ENCODE measurements around the gene MYRIP.

The MYRIP gene

DNA sequence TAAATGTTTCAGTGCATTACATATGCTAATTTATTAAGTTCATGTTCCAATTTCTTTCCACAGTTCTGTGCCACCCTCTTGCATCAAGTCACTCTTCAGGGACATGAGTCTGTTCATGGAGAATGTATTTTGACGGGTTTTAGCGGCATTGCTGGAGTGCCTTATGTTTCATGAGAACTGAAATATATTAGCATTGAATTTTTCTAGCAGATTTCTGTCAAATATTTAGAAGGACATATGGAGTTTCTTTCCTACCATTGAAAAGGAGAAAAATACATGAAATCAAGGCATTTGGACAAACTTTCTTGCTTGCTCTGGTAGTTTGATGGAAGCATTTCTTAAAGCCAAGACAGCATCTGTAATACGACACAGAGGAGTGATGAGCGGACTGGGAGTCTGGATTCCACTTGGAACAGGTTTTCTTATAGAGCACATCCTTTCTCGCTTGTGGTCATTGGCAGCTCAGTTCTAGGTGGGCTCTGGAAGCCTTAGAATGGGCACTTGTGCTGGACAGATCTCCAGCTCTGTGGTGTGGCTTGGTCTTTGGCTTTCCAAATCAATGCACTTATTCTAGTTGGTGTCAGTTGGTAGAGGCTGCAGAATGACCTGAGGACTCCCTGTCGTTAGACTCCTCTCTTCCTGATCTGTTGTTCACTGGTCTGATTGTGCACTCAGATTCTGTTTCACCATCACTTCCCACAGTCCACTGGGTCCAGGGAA is 415.5 kb downstream of the MYRIP start:
- Histone ChIP-seq H3K27me3 (ENCODE audit: insufficient read depth, low read length) (no peaks in the 10 kb centered on the region), H3K9me3 (ENCODE audit: low read length) (no peaks in the 10 kb centered on the region), H3K36me3 (ENCODE audit: insufficient read depth, low read length) (no peaks in the 10 kb centered on the region), H3K4me3 (ENCODE audit: low read length) (no peak overlapping the region), H3K4me1 (ENCODE audit: insufficient read depth, low read length) (no peaks in the 10 kb centered on the region), H2AFZ (ENCODE audit: low read depth, low read length) (no peak overlapping the region)

DNA sequence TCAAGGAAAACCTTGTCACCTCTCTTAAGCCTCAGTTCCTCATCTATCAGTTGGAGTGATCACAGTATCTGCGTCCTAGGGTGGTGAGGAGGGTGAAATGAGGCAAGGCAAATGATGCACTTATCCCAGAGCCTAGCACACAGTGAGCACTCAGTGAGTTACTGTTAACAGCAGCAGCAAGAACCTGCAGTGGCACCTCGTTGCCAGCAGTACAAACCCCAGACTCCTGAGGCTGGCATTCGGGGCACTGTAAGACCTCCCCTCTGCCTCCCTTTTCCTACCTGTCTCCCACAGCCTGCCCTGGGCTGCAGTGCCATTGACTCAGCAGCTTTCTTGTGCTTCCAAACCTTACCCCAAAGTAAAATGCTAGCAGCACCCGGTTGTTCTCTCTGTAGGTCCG is 417.2 kb downstream of the MYRIP start:
- Histone ChIP-seq H2AFZ (ENCODE audit: low read depth, low read length) (no peak overlapping the region), H3K36me3 (ENCODE audit: insufficient read depth, low read length) (no peaks in the 10 kb centered on the region), H3K9me3 (ENCODE audit: low read length) (no peaks in the 10 kb centered on the region), H3K4me1 (ENCODE audit: insufficient read depth, low read length) (no peaks in the 10 kb centered on the region), H3K27me3 (ENCODE audit: insufficient read depth, low read length) (no peaks in the 10 kb centered on the region), H3K4me3 (ENCODE audit: low read length) (no peak overlapping the region)

DNA sequence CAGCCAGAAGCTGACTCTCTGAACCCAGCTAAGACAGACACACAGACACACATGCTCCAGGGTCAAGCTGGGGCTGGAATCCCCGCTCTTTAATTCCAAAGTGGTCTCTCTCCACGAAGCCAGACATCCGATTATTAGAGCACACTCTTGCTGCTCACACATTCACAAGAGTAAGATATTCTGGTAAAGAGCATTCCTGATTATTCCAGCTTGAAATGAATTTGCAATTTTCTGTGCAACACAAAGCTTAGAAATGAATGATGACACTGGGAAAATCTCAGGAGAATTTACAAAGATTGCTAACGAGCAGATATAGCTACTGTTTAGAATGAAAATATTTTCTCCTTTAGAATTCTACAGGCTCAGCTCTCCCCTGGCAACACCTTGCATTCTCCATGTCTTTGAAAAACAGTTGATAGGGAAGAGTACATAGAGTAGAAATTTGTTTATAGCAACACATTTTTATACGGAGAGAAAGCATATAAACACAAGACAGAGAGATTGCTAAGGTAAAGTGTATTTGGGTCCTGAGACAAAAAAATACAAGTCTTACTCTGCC is 419.5 kb downstream of the MYRIP start:
- Histone ChIP-seq H3K4me1 (ENCODE audit: insufficient read depth, low read length) (no peaks in the 10 kb centered on the region), H3K36me3 (ENCODE audit: insufficient read depth, low read length) (no peaks in the 10 kb centered on the region), H3K27me3 (ENCODE audit: insufficient read depth, low read length) (no peaks in the 10 kb centered on the region), H3K9me3 (ENCODE audit: low read length) (no peaks in the 10 kb centered on the region), H2AFZ (ENCODE audit: low read depth, low read length) (no peak overlapping the region), H3K4me3 (ENCODE audit: low read length) (no peak overlapping the region)

DNA sequence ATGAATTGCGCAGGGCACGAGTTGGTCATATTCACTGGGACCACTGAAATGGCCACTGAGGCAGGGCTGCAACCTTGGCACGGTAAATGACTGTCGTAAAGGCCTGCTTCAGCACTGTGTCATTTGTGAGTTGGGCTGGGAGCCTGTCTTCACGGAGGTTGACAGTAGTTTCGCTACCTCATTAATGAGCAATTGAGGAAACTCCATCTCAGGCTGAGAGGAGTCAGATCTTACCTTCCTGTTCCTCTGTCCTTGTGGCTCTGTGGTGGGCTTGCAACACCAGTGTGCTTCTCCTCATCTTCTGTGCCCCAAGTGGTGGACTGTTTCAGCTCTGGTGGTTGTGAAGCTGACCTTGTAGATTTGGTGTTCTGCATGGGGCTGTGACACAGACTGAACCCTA is 420.0 kb downstream of the MYRIP start:
- Histone ChIP-seq H3K9me3 (ENCODE audit: low read length) (no peaks in the 10 kb centered on the region), H2AFZ (ENCODE audit: low read depth, low read length) (no peak overlapping the region), H3K27me3 (ENCODE audit: insufficient read depth, low read length) (no peaks in the 10 kb centered on the region), H3K4me1 (ENCODE audit: insufficient read depth, low read length) (no peaks in the 10 kb centered on the region), H3K4me3 (ENCODE audit: low read length) (no peak overlapping the region), H3K36me3 (ENCODE audit: insufficient read depth, low read length) (no peaks in the 10 kb centered on the region)

DNA sequence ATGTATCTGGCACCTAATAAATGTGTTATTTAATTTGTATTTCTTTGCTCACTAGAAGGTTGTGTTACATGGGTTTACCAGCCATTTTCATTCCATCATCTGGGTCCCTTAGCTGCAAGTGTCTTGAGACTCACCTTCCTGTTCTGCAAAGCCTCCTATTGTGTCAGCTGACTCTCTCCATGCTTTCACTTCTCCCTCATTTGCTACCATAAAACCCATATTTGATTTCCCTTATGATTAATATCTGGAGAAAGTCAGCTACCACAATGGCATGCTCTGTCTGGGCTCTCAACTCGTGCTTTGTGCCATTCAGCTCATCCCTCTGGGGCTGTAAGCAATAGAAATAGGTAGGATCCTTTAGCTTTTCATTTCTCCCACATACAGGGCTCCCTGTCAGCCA is 420.6 kb downstream of the MYRIP start:
- Histone ChIP-seq H3K27me3 (ENCODE audit: insufficient read depth, low read length) (no peaks in the 10 kb centered on the region), H3K4me3 (ENCODE audit: low read length) (no peak overlapping the region), H3K9me3 (ENCODE audit: low read length) (no peaks in the 10 kb centered on the region), H3K36me3 (ENCODE audit: insufficient read depth, low read length) (no peaks in the 10 kb centered on the region), H2AFZ (ENCODE audit: low read depth, low read length) (no peak overlapping the region), H3K4me1 (ENCODE audit: insufficient read depth, low read length) (no peaks in the 10 kb centered on the region)

DNA sequence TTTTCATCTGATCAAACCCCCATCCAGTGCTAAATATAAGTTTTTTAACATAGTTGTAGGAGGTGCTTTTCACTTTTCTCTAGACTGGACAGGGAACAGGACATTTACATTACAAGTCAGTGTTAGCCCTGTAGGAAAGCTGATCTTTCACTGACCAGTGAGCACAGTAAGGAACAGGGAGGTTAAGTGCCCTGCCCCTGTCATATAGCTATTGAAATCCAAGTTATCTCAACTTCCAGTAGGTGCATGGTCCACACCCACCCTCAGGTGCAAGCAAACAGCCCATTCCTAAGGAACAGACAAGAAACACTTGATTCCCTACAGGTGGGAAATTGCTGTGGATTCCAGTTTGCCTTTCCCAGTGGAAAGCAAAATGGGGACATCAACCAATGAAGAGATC is 421.0 kb downstream of the MYRIP start:
- Histone ChIP-seq H3K4me3 (ENCODE audit: low read length) (no peak overlapping the region), H3K4me1 (ENCODE audit: insufficient read depth, low read length) (no peaks in the 10 kb centered on the region), H3K9me3 (ENCODE audit: low read length) (no peaks in the 10 kb centered on the region), H2AFZ (ENCODE audit: low read depth, low read length) (no peak overlapping the region), H3K36me3 (ENCODE audit: insufficient read depth, low read length) (no peaks in the 10 kb centered on the region), H3K27me3 (ENCODE audit: insufficient read depth, low read length) (no peaks in the 10 kb centered on the region)

DNA sequence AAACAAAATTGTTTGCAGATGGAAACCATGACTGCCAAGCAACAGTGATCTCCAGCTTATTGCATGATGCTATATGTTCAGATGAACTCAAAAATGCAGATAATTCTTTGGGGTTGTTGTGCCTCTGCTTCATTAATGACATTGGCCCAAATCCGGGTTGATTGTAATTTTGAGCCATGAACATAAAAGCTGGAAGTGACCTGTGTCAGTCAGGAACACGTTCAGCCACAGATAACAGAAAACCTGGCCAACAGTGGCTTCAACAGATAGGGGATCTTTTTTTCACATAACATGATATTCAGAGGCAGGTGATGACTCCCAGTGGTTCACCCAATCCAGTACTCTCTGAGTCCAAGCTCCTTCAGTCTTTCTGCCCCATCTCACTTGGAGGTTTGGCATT is 423.2 kb downstream of the MYRIP start:
- Histone ChIP-seq H2AFZ (ENCODE audit: low read depth, low read length) (no peak overlapping the region), H3K36me3 (ENCODE audit: insufficient read depth, low read length) (no peaks in the 10 kb centered on the region), H3K4me3 (ENCODE audit: low read length) (no peak overlapping the region), H3K4me1 (ENCODE audit: insufficient read depth, low read length) (peaks cover 2% of the 10 kb centered on the region), H3K27me3 (ENCODE audit: insufficient read depth, low read length) (no peaks in the 10 kb centered on the region), H3K9me3 (ENCODE audit: low read length) (no peaks in the 10 kb centered on the region)

DNA sequence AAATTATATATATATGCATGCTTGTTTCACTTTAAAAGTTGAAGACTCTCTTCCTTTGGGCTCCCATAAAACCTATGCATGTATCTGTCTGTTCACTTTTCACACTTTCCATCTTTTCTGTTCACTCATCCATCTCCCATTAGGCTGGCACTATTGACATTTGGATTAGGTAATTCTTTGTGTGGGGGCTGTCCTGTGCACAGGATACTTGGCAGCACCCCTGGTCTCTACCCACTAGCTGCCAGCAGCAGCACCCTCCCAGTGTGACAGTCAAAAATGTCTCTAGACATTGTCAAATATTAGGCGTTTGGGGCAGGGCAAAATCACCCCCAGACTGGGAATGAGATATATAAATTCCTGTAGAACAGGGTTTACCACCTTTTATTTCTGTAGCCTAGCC is 427.8 kb downstream of the MYRIP start:
- no peaks in the 10 kb centered on the region for H3K9me3 ChIP-seq (ENCODE audit: low read length)
- H3K4me1 ChIP-seq (ENCODE audit: insufficient read depth, low read length), result peaks cover 11% of the 10 kb centered on the region
- no peaks in the 10 kb centered on the region for H3K27me3 ChIP-seq (ENCODE audit: insufficient read depth, low read length)

DNA sequence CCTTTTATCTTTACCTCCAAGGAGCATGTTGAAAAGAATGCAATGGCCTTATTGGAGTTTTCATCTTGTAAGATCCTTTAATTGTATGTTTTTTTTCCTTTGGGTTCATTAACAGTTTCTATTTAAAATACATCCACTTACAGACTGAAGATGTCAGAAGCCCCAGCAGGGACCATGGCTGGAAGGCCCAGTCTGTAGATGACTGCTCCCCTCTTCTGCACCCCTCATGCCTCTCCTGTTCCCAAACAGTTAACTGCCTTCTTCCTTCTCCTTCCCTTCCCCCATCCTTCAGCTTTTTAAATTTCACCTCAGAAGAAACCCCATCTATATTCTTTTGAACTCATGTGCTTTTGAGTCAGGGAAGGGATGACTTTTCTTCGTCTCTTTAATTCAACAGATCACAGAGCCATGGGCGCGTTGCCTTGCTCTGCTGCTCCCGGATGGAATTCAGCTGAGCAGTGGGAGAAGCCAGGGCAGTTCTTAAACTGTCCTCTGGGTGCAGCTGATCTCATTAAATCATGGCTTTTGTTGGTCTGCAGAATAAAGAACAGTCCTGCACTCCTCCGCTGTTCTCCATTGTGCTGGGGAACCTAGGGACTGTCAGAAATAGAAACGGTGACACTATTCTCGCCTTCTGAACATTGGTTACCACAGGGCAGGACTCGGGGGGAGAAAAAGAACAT is 428.6 kb downstream of the MYRIP start:
- peak overlapping the region; percentile 35 for H3K4me3 ChIP-seq (ENCODE audit: low read length)

More for the DNA sequence above, 427.8 kb downstream of the MYRIP start:
- Histone ChIP-seq H3K36me3 (ENCODE audit: insufficient read depth, low read length) (no peaks in the 10 kb centered on the region), H2AFZ (ENCODE audit: low read depth, low read length) (no peak overlapping the region), H3K4me3 (ENCODE audit: low read length) (no peak overlapping the region)

DNA sequence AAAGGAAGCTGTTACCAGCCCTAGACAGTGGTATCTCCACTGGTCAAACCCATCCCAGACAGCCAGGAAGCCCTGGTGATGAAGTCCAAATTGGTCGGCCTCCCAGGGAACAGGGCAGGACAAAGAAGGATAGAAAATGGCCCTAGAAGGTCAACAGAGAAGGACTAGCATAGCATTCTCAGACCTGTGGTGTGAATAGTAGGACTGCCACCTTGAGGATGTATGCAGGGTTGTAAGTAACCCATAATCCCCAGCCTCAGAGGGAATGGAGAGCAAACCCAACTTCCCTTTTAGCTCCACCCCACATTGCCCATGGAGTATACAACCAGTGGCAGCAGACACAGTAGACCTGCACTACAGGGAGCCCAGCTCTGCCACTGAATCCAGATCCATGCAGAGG is 431.5 kb downstream of the MYRIP start:
- H3K36me3 ChIP-seq (ENCODE audit: insufficient read depth, low read length), result no peaks in the 10 kb centered on the region
- H3K4me3 ChIP-seq (ENCODE audit: low read length), result no peak overlapping the region
- H3K9me3 ChIP-seq (ENCODE audit: low read length), result no peaks in the 10 kb centered on the region
- H3K27me3 ChIP-seq (ENCODE audit: insufficient read depth, low read length), result no peaks in the 10 kb centered on the region
- no peak overlapping the region for H2AFZ ChIP-seq (ENCODE audit: low read depth, low read length)
- H3K4me1 ChIP-seq (ENCODE audit: insufficient read depth, low read length), result peaks cover 11% of the 10 kb centered on the region

More for the DNA sequence above, 428.6 kb downstream of the MYRIP start:
- no peaks in the 10 kb centered on the region for H3K27me3 ChIP-seq (ENCODE audit: insufficient read depth, low read length)
- H3K9me3 ChIP-seq (ENCODE audit: low read length), result no peaks in the 10 kb centered on the region
- peak overlapping the region; percentile 75 for H2AFZ ChIP-seq (ENCODE audit: low read depth, low read length)
- H3K4me1 ChIP-seq (ENCODE audit: insufficient read depth, low read length), result peaks cover 11% of the 10 kb centered on the region
- no peaks in the 10 kb centered on the region for H3K36me3 ChIP-seq (ENCODE audit: insufficient read depth, low read length)

DNA sequence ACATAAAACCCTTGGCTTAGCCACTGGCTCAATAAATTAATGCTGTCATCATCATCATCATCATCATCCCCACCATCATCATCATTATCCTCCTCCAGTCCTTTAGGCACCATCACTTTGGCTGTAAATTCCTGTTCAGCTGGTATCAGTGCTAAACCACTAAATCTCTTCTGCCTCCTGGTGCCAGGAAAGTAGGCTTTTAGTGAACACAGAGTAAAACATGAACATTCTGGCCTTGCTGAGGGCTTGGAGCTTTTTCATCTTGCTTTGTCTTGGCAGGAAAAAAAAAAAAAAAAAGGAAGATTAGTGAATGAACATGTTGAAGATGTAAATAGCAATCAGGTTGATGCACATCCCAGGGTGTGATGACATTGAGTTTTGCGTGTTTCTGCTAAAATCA is 432.8 kb downstream of the MYRIP start:
- H3K36me3 ChIP-seq (ENCODE audit: insufficient read depth, low read length), result no peaks in the 10 kb centered on the region
- H3K9me3 ChIP-seq (ENCODE audit: low read length), result no peaks in the 10 kb centered on the region
- H3K4me3 ChIP-seq (ENCODE audit: low read length), result no peak overlapping the region
- H3K4me1 ChIP-seq (ENCODE audit: insufficient read depth, low read length), result peaks cover 11% of the 10 kb centered on the region
- no peak overlapping the region for H2AFZ ChIP-seq (ENCODE audit: low read depth, low read length)
- no peaks in the 10 kb centered on the region for H3K27me3 ChIP-seq (ENCODE audit: insufficient read depth, low read length)

DNA sequence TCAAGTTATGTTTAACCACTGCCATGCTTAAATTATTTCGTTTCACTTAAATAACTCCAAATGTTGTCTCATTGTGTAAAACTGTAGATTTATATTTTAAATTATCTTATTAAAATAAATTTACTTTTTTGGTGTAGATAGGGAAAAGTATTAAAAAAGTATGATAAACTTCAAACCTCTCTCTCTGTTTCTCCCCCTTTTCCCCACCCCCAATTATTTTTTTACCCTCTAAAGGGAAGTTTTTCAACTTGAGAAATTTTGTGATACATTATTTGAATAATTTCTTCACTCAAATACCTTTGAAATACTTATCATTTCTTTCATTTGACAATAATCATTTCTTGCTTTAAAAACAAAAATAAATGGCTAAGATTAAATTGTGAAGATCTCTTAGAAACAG is 433.2 kb downstream of the MYRIP start:
- Histone ChIP-seq H3K4me3 (ENCODE audit: low read length) (no peak overlapping the region), H3K9me3 (ENCODE audit: low read length) (no peaks in the 10 kb centered on the region), H3K27me3 (ENCODE audit: insufficient read depth, low read length) (no peaks in the 10 kb centered on the region), H2AFZ (ENCODE audit: low read depth, low read length) (no peak overlapping the region), H3K36me3 (ENCODE audit: insufficient read depth, low read length) (no peaks in the 10 kb centered on the region), H3K4me1 (ENCODE audit: insufficient read depth, low read length) (peaks cover 8% of the 10 kb centered on the region)

DNA sequence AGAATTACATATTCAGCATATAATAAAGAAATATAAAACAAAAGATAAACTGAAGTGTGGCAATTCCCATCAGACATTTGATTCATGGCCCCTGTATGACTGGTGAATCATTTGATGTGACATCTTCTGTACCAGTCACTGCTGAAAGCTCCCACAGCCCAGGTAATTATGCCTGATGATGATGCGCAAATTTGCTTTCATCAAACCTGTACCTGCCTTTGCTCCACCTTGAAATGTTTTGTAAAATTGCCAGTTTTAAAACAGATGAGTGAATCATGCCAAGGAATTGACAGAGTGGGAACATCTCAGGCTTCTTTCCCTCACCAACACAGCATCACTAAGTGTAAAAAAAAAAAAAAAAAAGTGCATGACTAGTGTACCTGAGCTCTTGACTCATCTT is 433.6 kb downstream of the MYRIP start:
- no peaks in the 10 kb centered on the region for H3K36me3 ChIP-seq (ENCODE audit: insufficient read depth, low read length)
- no peaks in the 10 kb centered on the region for H3K9me3 ChIP-seq (ENCODE audit: low read length)
- no peak overlapping the region for H3K4me3 ChIP-seq (ENCODE audit: low read length)
- H3K4me1 ChIP-seq (ENCODE audit: insufficient read depth, low read length), result peaks cover 4% of the 10 kb centered on the region
- H2AFZ ChIP-seq (ENCODE audit: low read depth, low read length), result no peak overlapping the region
- H3K27me3 ChIP-seq (ENCODE audit: insufficient read depth, low read length), result no peaks in the 10 kb centered on the region
